GM19463 (cell line): Measurements from ENCODE around the gene OCRL.

Source experiments
- ATAC-seq: cut with Tn5 transposase; IDR thresholded peaks from one replicate; pipeline ENCODE4 v1.9.1; 2021; ENCODE audit warnings: mild to moderate bottlenecking, moderate library complexity; ENCODE audit not compliant: unreplicated experiment

OCRL gene

GRCh38 chrX:129540068-129540653 is at the start of gene OCRL:
Gene OCRL (plus strand): TSS chrX:129540259. CDS start chrX:129540440, 181 bp downstream.
- peak; percentile 99 for ATAC-seq

GRCh38 chrX:129490330-129490729 is 49.7 kb upstream of the OCRL start:
- no peak for ATAC-seq

GRCh38 chrX:129493643-129494042 is 46.4 kb upstream of the OCRL start:
- no peak for ATAC-seq

GRCh38 chrX:129494887-129495286 is 45.2 kb upstream of the OCRL start:
- no peak for ATAC-seq

GRCh38 chrX:129495900-129496299 is 44.2 kb upstream of the OCRL start:
- no peak for ATAC-seq

GRCh38 chrX:129496625-129497024 is 43.4 kb upstream of the OCRL start:
- no peak for ATAC-seq

GRCh38 chrX:129497146-129497843 is 42.8 kb upstream of the OCRL start:
- ATAC-seq: no peak

- no peak for ATAC-seq
Observed at GRCh38 chrX:129510331-129510730, 29.7 kb upstream of the OCRL start.

- ATAC-seq: no peak
Observed at GRCh38 chrX:129511689-129512088, 28.4 kb upstream of the OCRL start.

- no peak for ATAC-seq
Observed at GRCh38 chrX:129512409-129512808, 27.6 kb upstream of the OCRL start.

GRCh38 chrX:129516402-129516801 is 23.7 kb upstream of the OCRL start:
- ATAC-seq: no peak

GRCh38 chrX:129520151-129520550 is 19.9 kb upstream of the OCRL start:
- ATAC-seq: no peak

- ATAC-seq: no peak
Observed at GRCh38 chrX:129522184-129523078, 17.6 kb upstream of the OCRL start.

- no peak for ATAC-seq
Observed at GRCh38 chrX:129523079-129523911, 16.8 kb upstream of the OCRL start, which contains the start of gene SMARCA1. Gene SMARCA1 (minus strand): TSS chrX:129523490. CDS start chrX:129523370, 120 bp downstream.

- ATAC-seq: no peak
Observed at GRCh38 chrX:129524250-129524850, 15.7 kb upstream of the OCRL start.

- no peak for ATAC-seq
Observed at GRCh38 chrX:129525162-129525561, 14.9 kb upstream of the OCRL start.

GRCh38 chrX:129525896-129526295 is 14.2 kb upstream of the OCRL start:
- ATAC-seq: no peak

- no peak for ATAC-seq
Observed at GRCh38 chrX:129529685-129530281, 10.3 kb upstream of the OCRL start.

- ATAC-seq: no peak
Observed at GRCh38 chrX:129530410-129530809, 9.6 kb upstream of the OCRL start.

GRCh38 chrX:129531132-129531531 is 8.9 kb upstream of the OCRL start:
- ATAC-seq: no peak
